GM10248 (cell line): Measurements from ENCODE around the gene CCDC30.

Experiments used
- CTCF ChIA-PET: fragments of 300-600 bp; sonication (Branson Sonifier 250); formaldehyde crosslinking; extraction: SDS; loops from one replicate; lab custom pipeline; 2021; ENCODE audit warnings: antibody characterized with exemption; lab: Yijun Ruan, JAX
- POLR2A ChIA-PET: fragments of 350-650 bp; sonication (Branson Sonifier 250); formaldehyde crosslinking; extraction: SDS; loops from one replicate; lab custom pipeline; 2020; ENCODE audit warnings: antibody characterized with exemption; lab: Yijun Ruan, JAX
- DNase-seq: peaks from one replicate; pipeline ENCODE4 v3.0.0; 2012; ENCODE audit errors: extremely low spot score
- CTCF ChIP-seq: IDR thresholded peaks from 2 replicates; pipeline ENCODE4 v1.5.1; 2012; ENCODE audit warnings: mild to moderate bottlenecking, low read depth; ENCODE audit errors: extremely low read depth, missing control alignments, control extremely low read depth

The CCDC30 gene

GRCh38 chr1:42429603-42430002 lies 33.5 kb upstream of the CCDC30 start:
- POLR2A ChIA-PET = no interaction called here

GRCh38 chr1:42430286-42431135 lies 32.6 kb upstream of the CCDC30 start:
- POLR2A ChIA-PET = no interaction called here

More at GRCh38 chr1:42429603-42430002, 33.5 kb upstream of the CCDC30 start:
- CTCF ChIA-PET = interaction anchor here (1.1 to 2.2 kb wide), 2 partner anchors 10 to 44 kb away, joined by 3 to 5 read pairs; no protein-coding TSS in a partner anchor
- no peak for TF ChIP-seq CTCF
- no peak for DNase-seq

GRCh38 chr1:42431514-42431913 lies 31.6 kb upstream of the CCDC30 start:
- TF ChIP-seq CTCF = no peak
- DNase-seq = no peak
- CTCF ChIA-PET = interaction anchor here (0.9 kb wide), 1 partner anchor 38 kb away, joined by 3 read pairs; no protein-coding TSS in a partner anchor
- POLR2A ChIA-PET = no interaction called here

More at GRCh38 chr1:42430286-42431135, 32.6 kb upstream of the CCDC30 start:
- CTCF ChIA-PET = interaction anchor here (0.9 to 2.2 kb wide), 2 partner anchors 9 to 37 kb away, joined by 3 to 5 read pairs; no protein-coding TSS in a partner anchor
- peak; percentile 28 for DNase-seq
- TF ChIP-seq CTCF = no peak

GRCh38 chr1:42432714-42433113 lies 30.4 kb upstream of the CCDC30 start:
- no peak for DNase-seq
- POLR2A ChIA-PET = no interaction called here
- no peak for TF ChIP-seq CTCF
- CTCF ChIA-PET = interaction anchor here (1.5 kb wide), 1 partner anchor 19 kb away, joined by 5 read pairs; no protein-coding TSS in a partner anchor

GRCh38 chr1:42433369-42433768 lies 29.7 kb upstream of the CCDC30 start:
- no peak for DNase-seq

More at GRCh38 chr1:42433369-42433768, 29.7 kb upstream of the CCDC30 start:
- no peak for TF ChIP-seq CTCF
- POLR2A ChIA-PET = no interaction called here
- CTCF ChIA-PET = interaction anchor here (1.5 kb wide), 1 partner anchor 19 kb away, joined by 5 read pairs; no protein-coding TSS in a partner anchor
